Ishikawa (cell line): ENCODE results near the gene ZCCHC10.

Source experiments
- CEBPB ChIP-seq: IDR thresholded peaks from 2 replicates; pipeline ENCODE4 v1.6.1; 2012
- CREB1 ChIP-seq: IDR thresholded peaks from 2 replicates; pipeline ENCODE4 v1.6.1; 2012; ENCODE audit warnings: low read depth
- EGR1 ChIP-seq: IDR thresholded peaks from 2 replicates; pipeline ENCODE4 v1.6.1; 2012
- EP300 ChIP-seq: IDR thresholded peaks from 2 replicates; pipeline ENCODE4 v1.6.1; 2012; ENCODE audit warnings: borderline replicate concordance
- FOXM1 ChIP-seq: IDR thresholded peaks from 2 replicates; pipeline ENCODE4 v1.6.1; 2012; ENCODE audit warnings: low read depth, borderline replicate concordance
- NFIC ChIP-seq: IDR thresholded peaks from 2 replicates; pipeline ENCODE4 v1.6.1; 2012
- RAD21 ChIP-seq: IDR thresholded peaks from 2 replicates; pipeline ENCODE4 v1.6.1; 2012; ENCODE audit warnings: low read depth
- TAF1 ChIP-seq: IDR thresholded peaks from 2 replicates; pipeline ENCODE4 v1.6.1; 2012; ENCODE audit warnings: low read depth, mild to moderate bottlenecking
- TCF12 ChIP-seq: IDR thresholded peaks from 2 replicates; pipeline ENCODE4 v1.6.1; 2012; ENCODE audit warnings: low read depth
- TEAD4 ChIP-seq: IDR thresholded peaks from 2 replicates; pipeline ENCODE4 v1.6.1; 2012
- YY1 ChIP-seq: IDR thresholded peaks from 2 replicates; pipeline ENCODE4 v1.6.1; 2012; ENCODE audit warnings: low read depth
- ZBTB7A ChIP-seq: IDR thresholded peaks from 2 replicates; pipeline ENCODE4 v1.6.1; 2012; ENCODE audit warnings: low read depth
- TF ChIP-seq, protein P1 (sequence below): IDR thresholded peaks from 2 replicates; pipeline ENCODE4 v1.6.1; 2012; ENCODE audit warnings: low read depth, mild to moderate bottlenecking
- TF ChIP-seq, protein P2 (sequence below): IDR thresholded peaks from 2 replicates; pipeline ENCODE4 v1.6.1; 2012
- TF ChIP-seq, protein P3 (sequence below): IDR thresholded peaks from 2 replicates; pipeline ENCODE4 v1.6.1; 2012

Gene ZCCHC10

DNA sequence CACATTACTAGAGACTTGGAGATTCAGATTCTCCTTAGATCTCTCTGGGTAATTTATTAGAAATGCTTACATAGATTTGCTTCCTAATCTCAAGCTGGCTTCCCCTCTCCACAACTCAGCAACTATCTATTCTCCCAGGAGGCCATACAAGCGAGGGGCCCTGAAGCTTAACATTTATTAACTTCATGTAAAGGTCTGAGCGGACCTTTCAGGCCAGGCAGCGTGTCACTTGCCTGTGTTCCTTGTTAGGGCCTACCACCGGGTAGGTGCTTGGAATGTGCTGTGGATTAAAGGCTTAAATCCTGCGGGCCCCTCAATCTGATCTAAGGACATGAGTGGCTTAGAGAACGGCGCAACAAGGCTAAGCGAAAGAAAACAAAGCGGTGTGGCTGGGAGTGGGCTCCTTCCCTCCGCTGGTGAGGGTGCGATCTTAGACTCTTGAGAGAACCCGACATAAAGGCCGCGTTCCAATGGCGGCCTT, 24.8 kb upstream of the ZCCHC10 start:
- TF ChIP-seq, protein P1, sequence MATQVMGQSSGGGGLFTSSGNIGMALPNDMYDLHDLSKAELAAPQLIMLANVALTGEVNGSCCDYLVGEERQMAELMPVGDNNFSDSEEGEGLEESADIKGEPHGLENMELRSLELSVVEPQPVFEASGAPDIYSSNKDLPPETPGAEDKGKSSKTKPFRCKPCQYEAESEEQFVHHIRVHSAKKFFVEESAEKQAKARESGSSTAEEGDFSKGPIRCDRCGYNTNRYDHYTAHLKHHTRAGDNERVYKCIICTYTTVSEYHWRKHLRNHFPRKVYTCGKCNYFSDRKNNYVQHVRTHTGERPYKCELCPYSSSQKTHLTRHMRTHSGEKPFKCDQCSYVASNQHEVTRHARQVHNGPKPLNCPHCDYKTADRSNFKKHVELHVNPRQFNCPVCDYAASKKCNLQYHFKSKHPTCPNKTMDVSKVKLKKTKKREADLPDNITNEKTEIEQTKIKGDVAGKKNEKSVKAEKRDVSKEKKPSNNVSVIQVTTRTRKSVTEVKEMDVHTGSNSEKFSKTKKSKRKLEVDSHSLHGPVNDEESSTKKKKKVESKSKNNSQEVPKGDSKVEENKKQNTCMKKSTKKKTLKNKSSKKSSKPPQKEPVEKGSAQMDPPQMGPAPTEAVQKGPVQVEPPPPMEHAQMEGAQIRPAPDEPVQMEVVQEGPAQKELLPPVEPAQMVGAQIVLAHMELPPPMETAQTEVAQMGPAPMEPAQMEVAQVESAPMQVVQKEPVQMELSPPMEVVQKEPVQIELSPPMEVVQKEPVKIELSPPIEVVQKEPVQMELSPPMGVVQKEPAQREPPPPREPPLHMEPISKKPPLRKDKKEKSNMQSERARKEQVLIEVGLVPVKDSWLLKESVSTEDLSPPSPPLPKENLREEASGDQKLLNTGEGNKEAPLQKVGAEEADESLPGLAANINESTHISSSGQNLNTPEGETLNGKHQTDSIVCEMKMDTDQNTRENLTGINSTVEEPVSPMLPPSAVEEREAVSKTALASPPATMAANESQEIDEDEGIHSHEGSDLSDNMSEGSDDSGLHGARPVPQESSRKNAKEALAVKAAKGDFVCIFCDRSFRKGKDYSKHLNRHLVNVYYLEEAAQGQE: no peak
- TF ChIP-seq FOXM1 (no peak), EP300 (no peak), TAF1 (no peak), CEBPB (no peak), NFIC (no peak), EGR1 (no peak), CREB1 (no peak), YY1 (no peak), ZBTB7A (no peak), RAD21 (no peak), TEAD4 (no peak)
- TF ChIP-seq, protein P2, sequence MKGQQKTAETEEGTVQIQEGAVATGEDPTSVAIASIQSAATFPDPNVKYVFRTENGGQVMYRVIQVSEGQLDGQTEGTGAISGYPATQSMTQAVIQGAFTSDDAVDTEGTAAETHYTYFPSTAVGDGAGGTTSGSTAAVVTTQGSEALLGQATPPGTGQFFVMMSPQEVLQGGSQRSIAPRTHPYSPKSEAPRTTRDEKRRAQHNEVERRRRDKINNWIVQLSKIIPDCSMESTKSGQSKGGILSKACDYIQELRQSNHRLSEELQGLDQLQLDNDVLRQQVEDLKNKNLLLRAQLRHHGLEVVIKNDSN: no peak
- TF ChIP-seq, protein P3, sequence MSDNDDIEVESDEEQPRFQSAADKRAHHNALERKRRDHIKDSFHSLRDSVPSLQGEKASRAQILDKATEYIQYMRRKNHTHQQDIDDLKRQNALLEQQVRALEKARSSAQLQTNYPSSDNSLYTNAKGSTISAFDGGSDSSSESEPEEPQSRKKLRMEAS: no peak

DNA sequence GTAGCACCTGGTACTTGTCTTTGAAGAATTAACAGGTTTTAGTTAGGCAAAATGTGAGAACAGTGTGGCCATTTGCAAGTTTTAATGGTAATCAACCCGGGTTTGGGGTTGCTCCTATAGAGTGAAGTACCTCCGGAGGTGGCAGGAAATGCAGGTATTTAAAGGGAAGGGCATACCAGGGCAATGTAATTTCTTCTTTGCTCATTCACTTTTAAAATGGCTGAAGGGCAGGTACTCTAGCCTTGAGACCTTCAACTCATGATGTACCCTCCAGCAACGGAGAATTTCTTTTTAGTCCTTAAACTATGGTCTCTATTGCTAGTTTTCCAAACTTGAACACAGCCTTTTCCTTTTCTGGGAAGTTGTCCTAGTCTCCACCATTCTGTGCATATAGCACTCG, 24.2 kb upstream of the ZCCHC10 start:
- TF ChIP-seq, protein P1: no peak
- TF ChIP-seq YY1: no peak
- no peak for TF ChIP-seq EP300
- TF ChIP-seq TEAD4: no peak
- no peak for TF ChIP-seq EGR1
- TF ChIP-seq, protein P3: no peak
- TF ChIP-seq, protein P2: no peak
- TF ChIP-seq NFIC: no peak
- TF ChIP-seq CEBPB: no peak
- TF ChIP-seq RAD21: no peak
- no peak for TF ChIP-seq TCF12

DNA sequence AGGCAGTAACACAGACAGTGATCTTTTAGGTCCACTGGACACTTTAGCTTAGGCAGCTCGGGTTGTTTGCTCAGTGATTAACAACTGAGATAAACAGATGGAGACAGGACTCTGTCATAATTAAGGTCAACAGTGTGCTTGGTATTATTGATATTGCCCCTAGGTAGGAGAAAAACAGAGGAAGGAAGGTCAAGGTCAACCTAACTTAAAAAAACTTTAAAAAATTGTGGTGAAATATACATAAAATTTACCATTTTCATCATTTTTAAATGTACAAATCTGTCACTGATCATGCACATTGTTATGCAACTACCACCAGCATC, 23.3 kb upstream of the ZCCHC10 start:
- TF ChIP-seq, protein P1: no peak
- TF ChIP-seq TAF1: no peak
- no peak for TF ChIP-seq EP300
- TF ChIP-seq TEAD4: no peak
- TF ChIP-seq, protein P2: no peak
- no peak for TF ChIP-seq ZBTB7A
- no peak for TF ChIP-seq CEBPB
- TF ChIP-seq CREB1: no peak
- TF ChIP-seq TCF12: no peak
- no peak for TF ChIP-seq NFIC
- TF ChIP-seq, protein P3: no peak
- no peak for TF ChIP-seq EGR1
- TF ChIP-seq RAD21: no peak
- TF ChIP-seq FOXM1: no peak
- TF ChIP-seq YY1: no peak
